Mesenchymal stem cell (in vitro differentiated cells and primary cell): ENCODE data around the gene ABCB11.
"Not testable (repeated sequence)": the region's sequence is repeated elsewhere in the genome, so short reads cannot be mapped to it uniquely, and the experiment has no call there.

Source experiments
- DNase-seq: peaks from one replicate; pipeline ENCODE4 v3.0.0-alpha.2; 2013
- H2AFZ ChIP-seq: one replicate; pipeline ENCODE4 v1.6.1; 2013; ENCODE audit warnings: low read depth, mild to moderate bottlenecking, control low read depth, inconsistent platforms, low read length, moderate library complexity
- H2AK5ac ChIP-seq: 2 replicates; pipeline ENCODE4 v1.6.1; 2013; ENCODE audit warnings: low read length, moderate library complexity, mild to moderate bottlenecking, inconsistent platforms; ENCODE audit not compliant: severe bottlenecking
- H2BK120ac ChIP-seq: one replicate; pipeline ENCODE4 v1.6.1; 2013; ENCODE audit warnings: low read depth, mild to moderate bottlenecking, inconsistent platforms, low read length, moderate library complexity
- H2BK12ac ChIP-seq, 2 experiments: one replicate each; pipeline ENCODE4 v1.6.1; 2013; ENCODE audit warnings: inconsistent platforms in 2 of 2, low read length in 2 of 2, mild to moderate bottlenecking in 2 of 2, moderate library complexity in 2 of 2, control low read depth in 1 of 2
- H2BK15ac ChIP-seq: one replicate; pipeline ENCODE4 v1.6.1; 2013; ENCODE audit warnings: mild to moderate bottlenecking, low read depth, inconsistent platforms; ENCODE audit not compliant: poor library complexity, severe bottlenecking
- H2BK5ac ChIP-seq: 2 replicates; pipeline ENCODE4 v1.6.1; 2013; ENCODE audit warnings: low read depth, mild to moderate bottlenecking, low read length, control low read depth, inconsistent platforms; ENCODE audit not compliant: poor library complexity, severe bottlenecking
- H3K14ac ChIP-seq, 2 experiments: one replicate each; pipeline ENCODE4 v1.6.1; 2013; ENCODE audit warnings: inconsistent platforms in 2 of 2, low read length in 2 of 2, control low read depth in 1 of 2, mild to moderate bottlenecking in 1 of 2, moderate library complexity in 1 of 2
- H3K18ac ChIP-seq, 2 experiments: one replicate each; pipeline ENCODE4 v1.6.1; 2013; ENCODE audit warnings: inconsistent platforms in 2 of 2, low read length in 2 of 2, control low read depth in 1 of 2, low read depth in 1 of 2, mild to moderate bottlenecking in 1 of 2
- H3K23ac ChIP-seq, 2 experiments: one replicate each; pipeline ENCODE4 v1.6.1; 2013; ENCODE audit warnings: inconsistent platforms in 2 of 2, low read length in 2 of 2, mild to moderate bottlenecking in 2 of 2, moderate library complexity in 2 of 2, control low read depth in 1 of 2
- H3K27ac ChIP-seq: 2 replicates; pipeline ENCODE4 v1.5.1; 2013; ENCODE audit warnings: mild to moderate bottlenecking, moderate library complexity, low read length, control low read depth, inconsistent platforms; ENCODE audit not compliant: poor library complexity, severe bottlenecking
- H3K27me3 ChIP-seq, 2 experiments: 2 replicates each; pipeline versions ENCODE4 v1.6.1 to v1.7.0; 2013; ENCODE audit warnings: low read length in 2 of 2, mild to moderate bottlenecking in 2 of 2, moderate library complexity in 2 of 2, control low read depth in 1 of 2, inconsistent platforms in 1 of 2; ENCODE audit not compliant: control insufficient read depth in 1 of 2, insufficient read depth in 1 of 2
- H3K36me3 ChIP-seq, 2 experiments: 2 replicates each; pipeline versions ENCODE4 v1.6.1 to v1.7.0; 2013; ENCODE audit warnings: low read length in 2 of 2, control low read depth in 1 of 2, inconsistent platforms in 1 of 2, low read depth in 1 of 2, mild to moderate bottlenecking in 1 of 2; ENCODE audit not compliant: insufficient read depth in 2 of 2, control insufficient read depth in 1 of 2
- H3K4ac ChIP-seq, 2 experiments: one replicate each; pipeline ENCODE4 v1.6.1; 2013; ENCODE audit warnings: inconsistent platforms in 2 of 2, low read length in 2 of 2, mild to moderate bottlenecking in 2 of 2, moderate library complexity in 2 of 2, control low read depth in 1 of 2, low read depth in 1 of 2
- H3K4me1 ChIP-seq: 2 replicates; pipeline ENCODE4 v1.6.1; 2013; ENCODE audit warnings: low read depth, low read length, control low read depth; ENCODE audit not compliant: control insufficient read depth, insufficient read depth
- H3K4me2 ChIP-seq: 2 replicates; pipeline ENCODE4 v1.6.1; 2013; ENCODE audit warnings: low read length, mild to moderate bottlenecking, inconsistent platforms; ENCODE audit not compliant: poor library complexity, severe bottlenecking
- H3K4me3 ChIP-seq, 2 experiments: 2 replicates each; pipeline versions ENCODE4 v1.5.1 to v1.7.0; 2013; ENCODE audit warnings: low read length in 2 of 2, mild to moderate bottlenecking in 2 of 2, control low read depth in 1 of 2, low read depth in 1 of 2; ENCODE audit not compliant: insufficient read depth in 1 of 2
- H3K79me1 ChIP-seq: replicated peaks from 2 replicates; pipeline ENCODE4 v1.6.1; 2013; ENCODE audit warnings: mild to moderate bottlenecking, control low read depth, low read length, inconsistent platforms; ENCODE audit not compliant: poor library complexity, severe bottlenecking
- H3K9ac ChIP-seq: 2 replicates; pipeline ENCODE4 v1.7.0; 2013; ENCODE audit warnings: mild to moderate bottlenecking, low read length, moderate library complexity
- H3K9me3 ChIP-seq: 2 replicates; pipeline ENCODE4 v1.7.0; 2013; ENCODE audit warnings: mild to moderate bottlenecking, low read length; ENCODE audit not compliant: control insufficient read depth
- H4K8ac ChIP-seq: one replicate; pipeline ENCODE4 v1.6.1; 2013; ENCODE audit warnings: inconsistent platforms, mild to moderate bottlenecking, low read length, moderate library complexity
- H4K91ac ChIP-seq: one replicate; pipeline ENCODE4 v1.6.1; 2013; ENCODE audit warnings: mild to moderate bottlenecking, low read length, inconsistent platforms
- WGBS: methylation state at CpG from one replicate; pipeline ENCODE4 v1.1.7; 2013; ENCODE audit warnings: mixed read lengths; 5-methylcytosine and 5-hydroxymethylcytosine counted together

ABCB11 gene

GRCh38 chr2:168935810-168936581, 95.1 kb downstream of the ABCB11 start:
- Histone ChIP-seq H3K4me2 (no peak overlapping the region), H3K9me3 (no peaks in the 10 kb centered on the region), H3K23ac (no peak overlapping the region), H2AFZ (no peak overlapping the region), H2BK12ac (no peak overlapping the region), H2AK5ac (no peak overlapping the region), H3K27ac (no peak overlapping the region), H2BK5ac (no peak overlapping the region), H4K91ac (no peak overlapping the region), H3K4me3 (no peak overlapping the region), H3K27me3 (peaks cover 0 to 15% of the 10 kb centered on the region in 2 experiments), H2BK120ac (no peak overlapping the region), H3K4ac (no peak overlapping the region), H3K36me3 (no peaks in the 10 kb centered on the region), H3K18ac (peak overlapping the region in 1 of 2 experiments; percentile 65), H3K14ac (peak overlapping the region in 1 of 2 experiments; percentile 71), H3K4me1 (no peaks in the 10 kb centered on the region), H3K79me1 (no peaks in the 10 kb centered on the region), H3K9ac (no peak overlapping the region), H2BK15ac (no peak overlapping the region), H4K8ac (no peak overlapping the region)
- DNase-seq: peak; percentile 84
- WGBS: 42% methylated on average over 9 of the region's 14 CpGs

- Histone ChIP-seq H3K4me3 (no peak overlapping the region), H3K79me1 (no peaks in the 10 kb centered on the region), H2BK12ac (no peak overlapping the region), H2AK5ac (no peak overlapping the region), H3K27me3 (peaks cover 5 to 25% of the 10 kb centered on the region in 2 experiments), H2BK120ac (no peak overlapping the region), H3K18ac (no peak overlapping the region), H2AFZ (no peak overlapping the region), H2BK15ac (no peak overlapping the region), H3K14ac (no peak overlapping the region), H3K4ac (no peak overlapping the region), H3K23ac (no peak overlapping the region), H4K91ac (no peak overlapping the region), H3K9me3 (no peaks in the 10 kb centered on the region), H3K4me2 (no peak overlapping the region), H3K36me3 (no peaks in the 10 kb centered on the region), H3K27ac (no peak overlapping the region), H4K8ac (no peak overlapping the region), H2BK5ac (no peak overlapping the region), H3K9ac (no peak overlapping the region), H3K4me1 (no peaks in the 10 kb centered on the region)
- no peak for DNase-seq
- WGBS: 96% methylated on average over 2 of the region's 2 CpGs
Observed at GRCh38 chr2:168934826-168935225, 96.3 kb downstream of the ABCB11 start.

- not testable (repeated sequence) for H3K79me1 ChIP-seq, H3K9me3 ChIP-seq, H3K36me3 ChIP-seq, H2BK12ac ChIP-seq, H3K9ac ChIP-seq, H3K23ac ChIP-seq, H3K4me2 ChIP-seq, H2BK15ac ChIP-seq, H2BK5ac ChIP-seq, H3K18ac ChIP-seq, H2BK120ac ChIP-seq, H3K4ac ChIP-seq, H3K4me1 ChIP-seq, H3K27ac ChIP-seq, H3K4me3 ChIP-seq, H2AK5ac ChIP-seq, H4K8ac ChIP-seq, H4K91ac ChIP-seq, DNase-seq, H3K14ac ChIP-seq, H2AFZ ChIP-seq
- 90% methylated on average over 2 of the region's 4 CpGs for WGBS
- H3K27me3 ChIP-seq: peaks cover 5 to 28% of the 10 kb centered on the region in 2 experiments
Observed at GRCh38 chr2:168932174-168932573, 99.0 kb downstream of the ABCB11 start.

- Histone ChIP-seq H3K4ac (no peak overlapping the region), H3K4me2 (no peak overlapping the region), H3K79me1 (no peaks in the 10 kb centered on the region), H4K91ac (no peak overlapping the region), H2BK12ac (no peak overlapping the region), H4K8ac (no peak overlapping the region), H2BK15ac (no peak overlapping the region), H3K4me3 (no peak overlapping the region), H3K14ac (no peak overlapping the region), H3K9me3 (no peaks in the 10 kb centered on the region), H2BK120ac (no peak overlapping the region), H2AK5ac (no peak overlapping the region), H3K18ac (no peak overlapping the region), H3K9ac (no peak overlapping the region), H2AFZ (no peak overlapping the region), H3K27ac (no peak overlapping the region), H3K4me1 (no peaks in the 10 kb centered on the region), H3K36me3 (no peaks in the 10 kb centered on the region), H3K23ac (no peak overlapping the region), H2BK5ac (no peak overlapping the region), H3K27me3 (peaks cover 5 to 29% of the 10 kb centered on the region in 2 experiments)
- WGBS: 100% methylated on average over 1 of the region's 1 CpG
- DNase-seq: no peak
Observed at GRCh38 chr2:168930242-168930641, 100.9 kb downstream of the ABCB11 start.
